Parathyroid adenoma (tissue), 2 donors: ENCODE measurements around the gene RPA1.
A peak's percentile ranks its signal among the peaks of the same experiment; 100 is the strongest.

Source experiments
- H2AFZ ChIP-seq: fragments of 300-600 bp; sonication (generic); one replicate; pipeline ENCODE4 v1.7.0; 2017; ENCODE audit warnings: antibody characterized with exemption, mild to moderate bottlenecking
- H3K27ac ChIP-seq: fragments of 300-600 bp; sonication (generic); one replicate; pipeline ENCODE4 v1.7.0; 2017
- H3K27me3 ChIP-seq: fragments of 300-600 bp; sonication (generic); one replicate; pipeline ENCODE4 v1.7.0; 2017; ENCODE audit warnings: low read length; ENCODE audit not compliant: control insufficient read depth, insufficient read depth
- H3K36me3 ChIP-seq: fragments of 300-600 bp; sonication (generic); one replicate; pipeline ENCODE4 v1.7.0; 2017; ENCODE audit warnings: low read length; ENCODE audit not compliant: control insufficient read depth, insufficient read depth
- H3K4me1 ChIP-seq: fragments of 300-600 bp; sonication (generic); one replicate; pipeline ENCODE4 v1.7.0; 2017; ENCODE audit warnings: control low read depth
- H3K4me2 ChIP-seq: fragments of 300-600 bp; sonication (generic); one replicate; pipeline ENCODE4 v1.7.0; 2017; ENCODE audit warnings: low read length
- H3K4me3 ChIP-seq: fragments of 300-600 bp; sonication (generic); one replicate; pipeline ENCODE4 v1.7.0; 2017; ENCODE audit warnings: low read depth, low read length
- H3K79me2 ChIP-seq: fragments of 300-600 bp; sonication (generic); one replicate; pipeline ENCODE4 v1.7.0; 2017; ENCODE audit warnings: control low read depth
- H3K9ac ChIP-seq: fragments of 300-600 bp; sonication (generic); one replicate; pipeline ENCODE4 v1.7.0; 2017; ENCODE audit warnings: mild to moderate bottlenecking
- H3K9me3 ChIP-seq: fragments of 300-600 bp; sonication (generic); one replicate; pipeline ENCODE4 v1.7.0; 2017; ENCODE audit warnings: low read length; ENCODE audit not compliant: control insufficient read depth
- TF ChIP-seq, protein P1 (sequence below): fragments of 300-600 bp; sonication (generic); IDR thresholded peaks from one replicate; pipeline ENCODE4 v1.7.0; 2017; ENCODE audit warnings: antibody characterized with exemption, mild to moderate bottlenecking
- donor health status: primary hyperparathyroidism.

The RPA1 gene

DNA sequence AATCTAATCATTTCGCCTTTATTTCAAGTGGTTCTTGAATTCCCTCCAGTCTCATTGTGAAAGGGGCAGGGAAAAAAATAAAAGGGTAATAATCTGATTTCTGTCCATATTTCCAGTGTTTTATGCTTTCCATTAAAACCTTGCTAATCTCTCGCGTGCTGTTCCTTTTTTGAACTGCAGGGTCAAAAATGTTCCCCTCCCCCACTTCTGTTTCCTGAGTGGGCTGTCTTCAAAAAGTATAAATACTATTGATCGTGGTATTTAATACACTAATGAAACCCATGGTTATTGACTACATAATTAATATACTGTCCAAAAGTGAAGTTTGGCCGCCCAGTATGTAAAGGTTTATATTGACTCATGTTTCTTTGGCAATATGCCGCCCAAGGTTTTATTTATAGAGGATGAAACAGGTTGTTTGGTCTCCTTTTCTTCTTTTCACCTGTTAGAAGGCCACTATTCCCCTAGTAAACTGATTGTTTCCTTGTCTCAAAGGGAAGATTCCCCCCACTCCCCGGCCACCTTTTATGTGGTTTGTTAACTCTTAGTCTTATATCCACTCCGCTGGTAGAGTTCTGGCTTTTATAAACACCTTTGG lies 69.7 kb downstream of the RPA1 start:
- Histone ChIP-seq H3K36me3 (no peaks in the 10 kb centered on the region), H3K4me2 (no peak overlapping the region), H3K79me2 (no peaks in the 10 kb centered on the region), H2AFZ (no peak overlapping the region), H3K4me1 (no peaks in the 10 kb centered on the region), H3K4me3 (no peak overlapping the region), H3K9me3 (no peaks in the 10 kb centered on the region), H3K27ac (no peak overlapping the region), H3K27me3 (no peaks in the 10 kb centered on the region), H3K9ac (no peak overlapping the region)
- TF ChIP-seq, protein P1, sequence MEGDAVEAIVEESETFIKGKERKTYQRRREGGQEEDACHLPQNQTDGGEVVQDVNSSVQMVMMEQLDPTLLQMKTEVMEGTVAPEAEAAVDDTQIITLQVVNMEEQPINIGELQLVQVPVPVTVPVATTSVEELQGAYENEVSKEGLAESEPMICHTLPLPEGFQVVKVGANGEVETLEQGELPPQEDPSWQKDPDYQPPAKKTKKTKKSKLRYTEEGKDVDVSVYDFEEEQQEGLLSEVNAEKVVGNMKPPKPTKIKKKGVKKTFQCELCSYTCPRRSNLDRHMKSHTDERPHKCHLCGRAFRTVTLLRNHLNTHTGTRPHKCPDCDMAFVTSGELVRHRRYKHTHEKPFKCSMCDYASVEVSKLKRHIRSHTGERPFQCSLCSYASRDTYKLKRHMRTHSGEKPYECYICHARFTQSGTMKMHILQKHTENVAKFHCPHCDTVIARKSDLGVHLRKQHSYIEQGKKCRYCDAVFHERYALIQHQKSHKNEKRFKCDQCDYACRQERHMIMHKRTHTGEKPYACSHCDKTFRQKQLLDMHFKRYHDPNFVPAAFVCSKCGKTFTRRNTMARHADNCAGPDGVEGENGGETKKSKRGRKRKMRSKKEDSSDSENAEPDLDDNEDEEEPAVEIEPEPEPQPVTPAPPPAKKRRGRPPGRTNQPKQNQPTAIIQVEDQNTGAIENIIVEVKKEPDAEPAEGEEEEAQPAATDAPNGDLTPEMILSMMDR, result no peak

DNA sequence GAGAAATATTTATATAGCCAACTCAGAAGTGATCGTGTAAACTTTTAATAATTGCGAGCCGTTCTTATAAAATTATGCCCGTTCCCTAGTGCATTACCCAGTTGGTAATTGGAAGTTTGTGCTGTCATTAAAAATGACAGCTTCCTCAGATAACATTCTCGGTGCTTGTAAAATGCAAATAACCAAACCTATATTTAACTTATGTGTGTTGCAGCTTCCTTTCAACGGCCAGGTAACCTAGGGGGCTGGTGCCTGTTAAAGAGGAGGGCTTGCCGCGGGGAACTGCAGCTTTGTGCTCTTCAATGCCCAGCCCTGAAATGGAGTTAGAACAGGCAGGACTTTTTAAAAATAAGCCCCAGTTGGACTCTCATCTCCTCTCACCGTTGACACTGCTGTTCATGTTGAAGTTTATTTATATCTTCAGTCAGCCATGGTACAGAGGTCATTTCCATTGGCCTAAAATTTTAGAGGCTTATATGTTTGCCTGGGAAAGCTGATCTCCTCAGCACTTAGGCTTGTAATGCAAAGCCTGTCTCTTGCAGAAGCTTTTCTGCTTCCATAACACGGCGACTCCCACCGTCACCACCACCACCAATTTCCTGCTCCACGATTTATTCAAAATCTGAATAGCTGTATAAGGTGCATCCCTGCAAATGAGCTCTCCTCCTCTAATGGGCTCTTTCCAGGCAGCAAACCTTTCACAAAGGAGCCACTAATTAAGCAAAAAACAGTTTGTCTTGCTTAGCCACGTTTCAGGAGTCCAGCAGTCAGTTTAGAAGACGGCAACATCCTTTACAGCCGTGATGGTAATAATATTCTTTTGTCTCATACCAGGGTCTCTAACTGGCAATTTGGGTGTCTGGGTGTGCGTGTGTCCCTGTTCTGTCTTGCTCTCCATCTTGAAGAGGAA lies 74.7 kb downstream of the RPA1 start:
- no peak overlapping the region for H3K9ac ChIP-seq
- no peak overlapping the region for H2AFZ ChIP-seq
- no peaks in the 10 kb centered on the region for H3K9me3 ChIP-seq
- no peaks in the 10 kb centered on the region for H3K36me3 ChIP-seq
- no peak overlapping the region for H3K4me2 ChIP-seq
- H3K4me3 ChIP-seq, result no peak overlapping the region
- TF ChIP-seq, protein P1, result no peak
- H3K4me1 ChIP-seq, result peaks cover 6% of the 10 kb centered on the region
- H3K79me2 ChIP-seq, result no peaks in the 10 kb centered on the region
- H3K27me3 ChIP-seq, result no peaks in the 10 kb centered on the region
- no peak overlapping the region for H3K27ac ChIP-seq

DNA sequence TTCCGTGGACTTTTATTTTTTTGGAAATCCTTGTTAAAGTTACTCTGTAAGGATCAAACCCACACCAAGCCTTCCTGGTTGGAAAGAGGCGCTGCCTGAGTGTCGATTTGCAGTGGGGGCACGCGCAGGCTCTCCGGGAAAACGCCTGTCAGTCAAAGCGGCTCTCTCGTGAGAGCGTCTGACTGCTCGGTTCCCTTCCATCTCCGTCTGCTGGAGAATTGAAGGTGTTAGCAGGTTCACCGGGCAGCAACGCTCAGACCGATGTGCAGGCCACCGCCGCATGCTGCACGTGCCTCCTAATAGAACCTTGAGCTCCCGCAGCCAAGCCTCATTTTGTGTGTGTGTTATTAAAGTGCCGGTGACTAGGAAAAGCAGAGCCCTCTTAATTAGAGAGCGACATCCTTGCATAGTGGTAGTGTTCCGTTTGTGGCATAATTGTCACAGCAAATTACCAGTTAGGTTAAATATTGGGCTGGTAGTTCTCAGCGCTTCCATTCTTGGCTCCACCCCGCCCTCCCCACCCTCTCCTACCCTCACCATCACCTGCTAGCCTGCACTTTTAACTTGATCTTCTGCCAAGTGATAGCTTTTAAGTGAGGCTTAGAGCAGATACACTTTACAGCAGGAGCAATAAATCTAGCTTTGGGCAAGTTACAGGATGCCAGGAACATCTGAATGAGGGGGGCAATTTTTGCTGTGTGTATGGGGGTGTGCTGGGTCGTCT lies 75.5 kb downstream of the RPA1 start:
- Histone ChIP-seq H3K79me2 (no peaks in the 10 kb centered on the region), H2AFZ (peak overlapping the region; percentile 46), H3K4me2 (no peak overlapping the region), H3K9me3 (no peaks in the 10 kb centered on the region), H3K27ac (no peak overlapping the region), H3K9ac (no peak overlapping the region), H3K36me3 (no peaks in the 10 kb centered on the region), H3K27me3 (no peaks in the 10 kb centered on the region), H3K4me3 (no peak overlapping the region), H3K4me1 (peaks cover 6% of the 10 kb centered on the region)
- TF ChIP-seq, protein P1, result no peak

DNA sequence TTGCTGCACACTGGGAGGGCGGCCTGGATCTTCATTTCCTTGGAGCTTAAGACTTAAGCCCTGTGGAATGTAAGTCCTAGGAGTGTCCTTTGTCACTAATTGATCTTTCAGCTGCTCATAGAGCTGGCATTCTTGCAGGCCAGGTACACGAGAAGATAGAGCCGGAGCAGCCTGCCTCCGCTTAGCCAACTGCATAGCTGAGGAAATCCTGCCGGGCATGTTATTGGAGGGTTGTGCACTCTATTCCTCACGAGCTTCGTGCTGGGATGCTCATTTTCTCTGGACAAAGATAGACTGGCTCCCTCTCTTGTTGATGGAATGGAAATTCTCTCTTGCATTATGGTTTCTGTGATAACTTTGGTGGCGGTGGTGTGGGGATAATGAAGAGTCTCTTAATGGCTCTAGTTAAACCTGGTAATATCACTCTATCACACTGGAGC lies 76.9 kb downstream of the RPA1 start:
- Histone ChIP-seq H3K4me1 (peaks cover 6% of the 10 kb centered on the region), H3K27ac (no peak overlapping the region), H3K9me3 (no peaks in the 10 kb centered on the region), H2AFZ (no peak overlapping the region), H3K79me2 (no peaks in the 10 kb centered on the region), H3K4me3 (no peak overlapping the region), H3K27me3 (no peaks in the 10 kb centered on the region), H3K4me2 (no peak overlapping the region), H3K36me3 (no peaks in the 10 kb centered on the region), H3K9ac (no peak overlapping the region)
- TF ChIP-seq, protein P1, result no peak
